GOT3 (cell line): ENCODE results near the gene RGS1.
"Not testable (repeated sequence)": the region's sequence is repeated elsewhere in the genome, so short reads cannot be mapped to it uniquely, and the experiment has no call there.

Source experiments
- DNase-seq: peaks from one replicate; lab custom pipeline; 2025; ENCODE audit warnings: mixed read lengths; lab: John Stamatoyannopoulos, UW

Gene RGS1, protein sequence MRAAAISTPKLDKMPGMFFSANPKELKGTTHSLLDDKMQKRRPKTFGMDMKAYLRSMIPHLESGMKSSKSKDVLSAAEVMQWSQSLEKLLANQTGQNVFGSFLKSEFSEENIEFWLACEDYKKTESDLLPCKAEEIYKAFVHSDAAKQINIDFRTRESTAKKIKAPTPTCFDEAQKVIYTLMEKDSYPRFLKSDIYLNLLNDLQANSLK

GRCh38 chr1:192575499-192576189 lies at the start of gene RGS1:
Gene RGS1, plus strand, starts transcription at chr1:192575773. Its CDS starts 20 bp downstream, at chr1:192575793.
- DNase-seq, result no peak

DNA sequence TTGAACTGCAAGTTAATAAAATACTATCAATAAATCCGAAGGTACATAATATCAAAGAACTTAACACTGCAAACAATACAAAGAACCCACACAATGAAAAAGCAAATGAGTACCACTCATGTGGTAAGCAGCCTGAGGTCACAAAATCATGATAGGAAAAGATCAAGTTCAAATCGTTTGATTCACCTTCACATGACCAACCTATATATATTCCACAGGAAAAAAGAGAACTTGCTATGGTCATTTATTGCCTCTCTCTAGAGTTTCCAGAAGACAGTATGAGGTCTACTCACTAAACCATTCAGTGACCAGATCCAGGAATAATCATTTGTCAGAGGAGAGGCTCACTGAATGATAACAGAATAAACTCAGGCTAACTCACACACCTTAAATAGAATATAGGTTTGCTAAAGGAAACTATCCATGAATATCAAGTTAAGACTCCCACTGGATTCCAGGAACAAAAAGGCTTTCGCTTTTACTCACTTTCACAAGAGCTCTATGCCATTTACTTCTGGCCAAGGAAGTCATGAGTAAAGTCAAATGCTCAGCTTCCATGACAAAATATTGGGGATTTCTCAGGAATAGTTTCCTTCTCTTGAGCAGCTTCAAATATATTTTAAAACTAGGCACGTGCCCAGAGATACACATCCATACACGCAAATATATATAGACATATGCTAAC lies 48.3 kb upstream of the RGS1 start:
- no peak for DNase-seq

GRCh38 chr1:192527950-192528349 lies 47.6 kb upstream of the RGS1 start:
- DNase-seq, result no peak

DNA sequence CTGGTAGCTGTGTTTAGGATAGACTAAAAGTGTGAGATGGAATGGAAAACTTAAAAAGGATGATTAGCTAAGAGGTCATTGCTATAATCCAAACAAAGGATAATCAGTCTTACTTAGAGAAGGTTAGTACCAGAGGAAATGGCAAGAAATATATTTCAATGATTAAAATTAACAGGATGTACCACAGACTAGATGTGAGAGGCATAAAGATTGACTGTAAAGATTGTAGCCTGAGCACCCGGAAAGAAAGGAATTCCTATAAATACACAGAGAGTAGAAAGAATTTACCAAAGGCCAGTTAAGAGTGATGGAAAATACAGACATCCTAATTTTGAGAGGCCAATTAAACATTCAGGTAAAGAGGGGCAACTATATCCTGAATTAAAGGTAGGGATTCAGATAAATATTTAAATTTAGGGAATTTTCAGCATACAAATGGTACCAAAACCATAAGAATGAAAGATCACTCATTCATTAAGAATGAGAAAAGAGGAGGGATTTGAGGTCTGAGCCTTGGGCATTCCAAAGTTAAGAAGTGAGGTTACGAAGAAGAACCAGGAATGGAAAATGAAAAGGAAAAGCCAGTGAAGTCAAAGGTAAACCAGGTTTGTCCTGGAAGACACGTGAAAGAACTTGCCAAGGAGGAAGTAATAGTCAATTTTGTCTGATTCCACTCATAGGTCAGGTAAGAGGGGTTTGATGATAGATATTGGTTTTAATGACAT lies 46.4 kb upstream of the RGS1 start:
- DNase-seq, result no peak

GRCh38 chr1:192529811-192530210 lies 45.8 kb upstream of the RGS1 start:
- no peak for DNase-seq

- no peak for DNase-seq
Measured at GRCh38 chr1:192530254-192530653, 45.3 kb upstream of the RGS1 start.

DNA sequence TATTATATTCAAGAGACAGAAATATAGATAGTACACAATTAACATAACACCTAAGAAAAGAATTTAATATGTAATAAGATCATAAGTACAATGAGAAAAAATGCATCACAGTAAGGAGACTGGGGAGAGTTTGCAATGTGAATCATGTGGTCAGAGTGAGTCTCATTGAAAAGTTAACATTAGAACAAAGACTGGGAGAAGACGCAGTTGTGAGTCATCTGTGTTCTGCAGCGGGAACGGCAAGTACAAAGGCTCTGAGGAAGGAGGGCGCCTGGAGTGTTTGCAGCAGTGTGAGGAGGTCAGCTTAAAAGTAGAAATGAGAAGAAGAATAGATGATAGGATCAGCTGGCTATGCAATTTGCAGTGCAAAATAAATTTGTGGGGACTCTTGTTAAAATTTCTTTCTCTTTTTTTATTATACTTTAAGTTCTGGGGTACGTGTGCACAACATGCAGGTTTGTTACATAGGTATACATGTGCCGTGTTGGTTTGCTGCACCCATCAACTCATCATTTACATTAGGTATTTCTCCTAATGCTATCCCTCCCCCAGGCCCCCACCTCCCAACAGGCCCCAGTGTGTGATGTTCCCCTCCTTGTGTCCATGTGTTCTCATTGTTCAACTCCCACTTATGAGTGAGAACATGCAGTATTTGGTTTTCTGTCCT lies 44.4 kb upstream of the RGS1 start:
- DNase-seq, result not testable (repeated sequence)

GRCh38 chr1:192534666-192535065 lies 40.9 kb upstream of the RGS1 start:
- no peak for DNase-seq

DNA sequence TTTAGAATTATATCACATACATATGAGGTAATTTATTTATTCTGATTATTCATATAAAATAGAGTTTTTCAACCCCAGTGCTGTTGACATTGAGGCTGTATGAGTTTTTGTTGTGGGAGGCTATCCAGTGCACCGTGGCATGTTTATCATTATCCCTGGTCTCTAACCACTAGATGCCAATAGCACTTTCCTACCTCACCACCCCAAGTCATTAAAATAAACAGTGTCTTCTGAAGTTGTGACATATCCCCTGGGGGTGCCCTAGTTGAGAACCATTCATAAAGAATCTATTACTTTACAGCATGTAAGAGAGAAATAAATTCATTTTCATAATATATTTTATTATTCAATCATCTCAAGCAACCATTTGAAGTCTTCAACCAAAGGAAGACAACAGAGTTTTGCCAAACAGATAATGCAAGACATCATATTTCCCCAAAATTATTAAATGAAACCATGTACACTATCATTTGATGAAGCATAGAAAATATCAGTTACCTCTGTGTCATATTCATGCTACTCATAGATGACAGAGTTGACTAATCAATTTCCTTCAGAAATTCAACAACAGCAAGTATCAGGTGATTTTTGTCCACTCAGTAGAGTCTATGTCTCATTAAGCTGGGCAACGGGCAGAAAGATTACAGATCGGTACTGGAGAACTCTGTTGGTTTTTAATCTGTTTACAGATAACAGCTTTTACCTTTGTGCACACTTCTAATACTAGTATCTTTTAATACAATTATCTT lies 39.5 kb upstream of the RGS1 start:
- DNase-seq, result no peak

GRCh38 chr1:192538407-192539296 lies 36.9 kb upstream of the RGS1 start:
- no peak for DNase-seq

- DNase-seq, result no peak
Measured at GRCh38 chr1:192539297-192540092, 36.1 kb upstream of the RGS1 start.

DNA sequence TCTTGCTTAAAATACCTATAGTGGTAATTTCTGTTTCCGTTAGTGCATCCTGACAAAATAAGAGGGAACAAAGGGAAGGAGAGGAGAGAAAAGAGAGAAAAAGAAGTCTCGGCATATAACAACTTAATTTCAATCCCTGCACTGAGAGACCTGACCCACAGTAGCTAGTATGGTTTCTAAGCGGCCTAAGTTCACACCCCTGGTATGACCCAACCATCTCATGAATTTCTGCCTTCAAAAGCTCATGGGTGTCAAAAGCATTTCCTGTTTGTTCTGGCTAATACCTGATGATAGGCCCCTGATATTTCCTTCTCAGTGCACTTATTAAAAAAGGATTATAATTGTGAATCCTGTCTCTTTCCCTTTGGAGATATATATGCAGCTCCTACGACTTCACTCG lies 32.1 kb upstream of the RGS1 start:
- no peak for DNase-seq

DNA sequence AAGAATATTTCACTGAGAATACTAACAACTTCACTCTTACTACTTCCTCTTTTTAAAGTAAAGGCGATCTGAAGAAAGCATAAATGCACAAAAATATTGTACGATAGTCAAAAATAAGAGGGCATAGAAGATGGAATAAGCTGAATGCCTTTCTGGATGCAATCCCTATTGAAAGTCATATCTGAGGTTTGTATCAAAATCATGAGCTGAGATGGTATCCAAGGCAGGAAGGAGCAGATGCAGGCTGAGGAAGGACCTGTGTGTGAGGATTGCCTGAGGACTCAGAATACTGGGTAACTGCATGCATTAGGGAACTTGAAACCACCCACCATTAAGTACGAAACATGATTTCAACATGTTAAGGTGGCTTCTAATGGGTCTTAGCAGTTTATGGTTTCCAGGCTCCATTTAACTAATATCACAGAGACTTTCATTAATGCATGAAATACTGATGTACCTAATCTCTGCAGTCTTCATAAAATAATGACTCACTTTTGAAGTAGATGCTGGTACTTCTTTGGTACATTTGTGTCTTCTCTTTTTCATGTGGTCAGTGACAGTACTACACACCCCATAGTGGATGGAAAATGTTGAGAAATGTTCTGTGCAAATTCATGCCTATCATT lies 29.6 kb upstream of the RGS1 start:
- no peak for DNase-seq

DNA sequence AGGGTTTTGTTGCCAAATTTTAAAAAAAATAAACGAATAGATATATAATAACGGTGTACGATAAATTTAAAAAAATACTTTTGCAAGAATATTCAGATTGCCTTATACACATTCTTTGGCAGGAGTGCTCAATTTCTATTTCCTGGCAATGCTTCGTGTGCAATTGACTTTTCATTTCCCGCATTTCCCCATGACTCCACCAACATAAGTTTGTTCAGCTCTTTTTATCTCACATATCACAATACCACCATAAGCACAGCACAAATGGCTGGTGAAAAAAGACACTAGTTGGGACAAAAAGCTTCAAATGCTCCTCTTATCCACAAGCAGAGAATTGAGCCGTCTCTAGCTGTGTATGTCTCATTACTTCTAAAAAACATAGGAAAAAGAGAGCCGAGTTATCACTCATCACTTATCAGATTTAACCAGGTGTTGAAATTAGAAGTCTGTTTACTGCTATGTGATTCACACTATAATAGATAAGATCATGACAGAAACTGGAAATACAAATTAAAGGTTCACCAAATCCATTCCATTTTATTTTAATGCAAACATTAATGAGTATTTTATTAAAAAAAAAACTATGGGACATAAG lies 28.9 kb upstream of the RGS1 start:
- DNase-seq, result no peak

GRCh38 chr1:192547501-192547900 lies 28.1 kb upstream of the RGS1 start:
- DNase-seq, result no peak

- no peak for DNase-seq
Measured at GRCh38 chr1:192549937-192550336, 25.6 kb upstream of the RGS1 start.

GRCh38 chr1:192550922-192551534 lies 24.5 kb upstream of the RGS1 start:
- no peak for DNase-seq

- no peak for DNase-seq
Measured at GRCh38 chr1:192552760-192553191, 22.8 kb upstream of the RGS1 start.
